Thyroid gland (tissue), 4 donors: ENCODE results near the gene DHPS.

Experiments
- POLR2A ChIP-seq, 2 donors: fragments of 450-650 bp; IDR thresholded peaks; one replicate each; pipeline ENCODE4 v1.6.1; 2017; ENCODE audit warnings: antibody characterized with exemption in 2 of 2, mild to moderate bottlenecking in 2 of 2, moderate library complexity in 1 of 2
- TF ChIP-seq, protein P1 (sequence below), 6 experiments: fragments of 200-600 bp in 3 of 6; fragments of 450-650 bp in 3 of 6; sonication (generic) in 3 of 6; IDR thresholded peaks; one replicate each; pipeline ENCODE4 v1.5.1; 2016 to 2019; ENCODE audit warnings: antibody characterized with exemption in 6 of 6, mild to moderate bottlenecking in 2 of 6, inconsistent platforms in 1 of 6, moderate library complexity in 1 of 6

GRCh38 chr19:12664406-12665280, 17.0 kb downstream of the DHPS start:
- TF ChIP-seq, protein P1, sequence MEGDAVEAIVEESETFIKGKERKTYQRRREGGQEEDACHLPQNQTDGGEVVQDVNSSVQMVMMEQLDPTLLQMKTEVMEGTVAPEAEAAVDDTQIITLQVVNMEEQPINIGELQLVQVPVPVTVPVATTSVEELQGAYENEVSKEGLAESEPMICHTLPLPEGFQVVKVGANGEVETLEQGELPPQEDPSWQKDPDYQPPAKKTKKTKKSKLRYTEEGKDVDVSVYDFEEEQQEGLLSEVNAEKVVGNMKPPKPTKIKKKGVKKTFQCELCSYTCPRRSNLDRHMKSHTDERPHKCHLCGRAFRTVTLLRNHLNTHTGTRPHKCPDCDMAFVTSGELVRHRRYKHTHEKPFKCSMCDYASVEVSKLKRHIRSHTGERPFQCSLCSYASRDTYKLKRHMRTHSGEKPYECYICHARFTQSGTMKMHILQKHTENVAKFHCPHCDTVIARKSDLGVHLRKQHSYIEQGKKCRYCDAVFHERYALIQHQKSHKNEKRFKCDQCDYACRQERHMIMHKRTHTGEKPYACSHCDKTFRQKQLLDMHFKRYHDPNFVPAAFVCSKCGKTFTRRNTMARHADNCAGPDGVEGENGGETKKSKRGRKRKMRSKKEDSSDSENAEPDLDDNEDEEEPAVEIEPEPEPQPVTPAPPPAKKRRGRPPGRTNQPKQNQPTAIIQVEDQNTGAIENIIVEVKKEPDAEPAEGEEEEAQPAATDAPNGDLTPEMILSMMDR (IDR thresholded peaks at IDR 0.05): no peak
- no peak for TF ChIP-seq POLR2A (IDR thresholded peaks at IDR 0.05)
